Measurements from ENCODE around the gene SMCO4.

Gene SMCO4

GRCh38 chr11:93491973-93492372, 51.2 kb downstream of the SMCO4 start:
- no peaks in the 10 kb centered on the region for H4K20me1 ChIP-seq (ENCODE audit: low read depth, low read length)
- H2AFZ ChIP-seq (ENCODE audit: low read depth, low read length, severe bottlenecking), result no peak overlapping the region
- no peaks in the 10 kb centered on the region for H3K27me3 ChIP-seq (ENCODE audit: low read length)
- no peaks in the 10 kb centered on the region for H3F3A ChIP-seq (ENCODE audit: insufficient read depth)
- H3K79me2 ChIP-seq (ENCODE audit: insufficient read depth, low read length), result no peaks in the 10 kb centered on the region
- H3K4me2 ChIP-seq (ENCODE audit: low read depth, low read length, poor library complexity, severe bottlenecking), result no peak overlapping the region
- H3K9ac ChIP-seq (ENCODE audit: low read length), result no peak overlapping the region
- H3K36me3 ChIP-seq (ENCODE audit: low read length), result no peaks in the 10 kb centered on the region
- no peaks in the 10 kb centered on the region for H3K9me3 ChIP-seq (ENCODE audit: insufficient read depth, low read length)
- H3K4me3 ChIP-seq (ENCODE audit: insufficient read depth, low read length, poor library complexity, severe bottlenecking), result no peak overlapping the region
- H3K9me2 ChIP-seq (replicated peaks; ENCODE audit: insufficient read depth, low read length), result no peaks in the 10 kb centered on the region
- no peak overlapping the region for H3K27ac ChIP-seq (ENCODE audit: low read depth, low read length)
- TF ChIP-seq CTCF (IDR thresholded peaks at IDR 0.05; ENCODE audit: insufficient read depth, low read length, poor library complexity, severe bottlenecking) (no peak), EZH2phosphoT487 (conservative IDR thresholded peaks at IDR 0.05; ENCODE audit: low read length) (no peak)

- Histone ChIP-seq H3K9ac (ENCODE audit: low read length) (no peak overlapping the region), H2AFZ (ENCODE audit: low read depth, low read length, severe bottlenecking) (no peak overlapping the region), H3K4me2 (ENCODE audit: low read depth, low read length, poor library complexity, severe bottlenecking) (no peak overlapping the region), H3K9me3 (ENCODE audit: insufficient read depth, low read length) (no peaks in the 10 kb centered on the region), H3K4me3 (ENCODE audit: insufficient read depth, low read length, poor library complexity, severe bottlenecking) (no peak overlapping the region), H3K36me3 (ENCODE audit: low read length) (no peaks in the 10 kb centered on the region), H3K27ac (ENCODE audit: low read depth, low read length) (no peak overlapping the region), H4K20me1 (ENCODE audit: low read depth, low read length) (no peaks in the 10 kb centered on the region), H3F3A (ENCODE audit: insufficient read depth) (no peaks in the 10 kb centered on the region), H3K9me2 (replicated peaks; ENCODE audit: insufficient read depth, low read length) (no peaks in the 10 kb centered on the region), H3K79me2 (ENCODE audit: insufficient read depth, low read length) (no peaks in the 10 kb centered on the region), H3K27me3 (ENCODE audit: low read length) (no peaks in the 10 kb centered on the region)
- TF ChIP-seq EZH2phosphoT487 (conservative IDR thresholded peaks at IDR 0.05; ENCODE audit: low read length), result no peak
- no peak for TF ChIP-seq CTCF (IDR thresholded peaks at IDR 0.05; ENCODE audit: insufficient read depth, low read length, poor library complexity, severe bottlenecking)
Measured at GRCh38 chr11:93490996-93491618, 52.1 kb downstream of the SMCO4 start.

- Histone ChIP-seq H3K4me2 (ENCODE audit: low read depth, low read length, poor library complexity, severe bottlenecking) (no peak overlapping the region), H3K9me2 (replicated peaks; ENCODE audit: insufficient read depth, low read length) (no peaks in the 10 kb centered on the region), H3F3A (ENCODE audit: insufficient read depth) (no peaks in the 10 kb centered on the region), H3K79me2 (ENCODE audit: insufficient read depth, low read length) (no peaks in the 10 kb centered on the region), H3K27ac (ENCODE audit: low read depth, low read length) (no peak overlapping the region), H2AFZ (ENCODE audit: low read depth, low read length, severe bottlenecking) (no peak overlapping the region), H3K27me3 (ENCODE audit: low read length) (no peaks in the 10 kb centered on the region), H3K9ac (ENCODE audit: low read length) (no peak overlapping the region), H4K20me1 (ENCODE audit: low read depth, low read length) (no peaks in the 10 kb centered on the region), H3K36me3 (ENCODE audit: low read length) (no peaks in the 10 kb centered on the region), H3K9me3 (ENCODE audit: insufficient read depth, low read length) (no peaks in the 10 kb centered on the region), H3K4me3 (ENCODE audit: insufficient read depth, low read length, poor library complexity, severe bottlenecking) (no peak overlapping the region)
- no peak for TF ChIP-seq CTCF (IDR thresholded peaks at IDR 0.05; ENCODE audit: insufficient read depth, low read length, poor library complexity, severe bottlenecking)
- no peak for TF ChIP-seq EZH2phosphoT487 (conservative IDR thresholded peaks at IDR 0.05; ENCODE audit: low read length)
Measured at GRCh38 chr11:93489841-93490240, 53.4 kb downstream of the SMCO4 start.

All from SU-DHL-6 (cell line).